ENCODE measurements around the gene INMT.

INMT gene

DNA sequence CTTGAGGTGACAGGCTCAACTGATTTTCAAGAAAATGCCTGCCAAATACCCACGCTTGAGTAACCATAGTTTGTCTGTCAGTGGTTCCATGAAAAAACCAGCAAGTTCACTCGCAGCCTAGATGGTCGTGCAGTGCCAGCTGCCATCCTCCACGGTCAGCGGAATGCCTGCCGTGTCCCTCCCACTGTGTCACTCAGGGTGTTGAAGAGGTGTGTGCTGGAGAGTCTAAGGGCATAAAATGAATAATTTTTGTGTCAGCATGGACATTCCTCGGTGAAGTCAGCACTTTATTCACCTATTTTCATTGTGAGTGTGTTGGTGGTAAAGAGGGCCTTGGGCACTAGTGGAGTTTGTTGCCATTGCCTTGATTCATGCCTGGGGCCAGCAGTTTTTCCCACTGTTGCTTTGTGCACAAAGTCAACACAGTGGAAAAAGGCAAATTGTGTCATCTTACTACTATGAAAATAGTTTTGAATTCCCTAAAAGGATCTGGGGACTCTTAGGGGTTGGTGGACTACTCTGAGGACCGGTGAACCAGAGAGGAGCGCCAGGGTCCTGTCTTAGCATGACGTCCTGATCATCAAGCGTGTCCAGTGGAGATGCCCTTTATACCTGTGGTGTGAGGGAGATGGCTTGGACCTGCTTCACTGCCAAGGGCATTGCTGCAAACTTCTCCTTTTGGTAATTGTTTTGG is 36.9 kb downstream of the INMT start:
- no peak for DNase-seq (ENCODE audit: low spot score)

DNA sequence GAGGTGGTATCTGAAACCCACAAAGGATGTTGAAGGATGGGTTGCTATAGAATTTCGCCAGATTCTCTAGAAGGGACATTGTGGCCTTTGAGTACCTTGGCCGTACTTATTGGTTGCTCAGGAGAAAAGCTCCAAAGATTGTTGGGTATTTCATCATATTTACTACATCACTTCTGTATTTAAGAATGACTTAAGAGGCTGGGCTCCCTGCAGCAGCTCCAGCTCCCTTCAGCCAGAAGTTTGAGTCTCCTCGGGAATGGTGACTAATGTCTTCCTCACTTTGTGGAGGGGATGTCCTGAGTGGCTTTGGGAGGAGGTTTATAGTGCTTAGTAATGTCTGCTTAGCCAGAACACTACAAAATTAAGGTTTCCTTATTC is 37.4 kb downstream of the INMT start:
- DNase-seq (ENCODE audit: low spot score): no peak

DNA sequence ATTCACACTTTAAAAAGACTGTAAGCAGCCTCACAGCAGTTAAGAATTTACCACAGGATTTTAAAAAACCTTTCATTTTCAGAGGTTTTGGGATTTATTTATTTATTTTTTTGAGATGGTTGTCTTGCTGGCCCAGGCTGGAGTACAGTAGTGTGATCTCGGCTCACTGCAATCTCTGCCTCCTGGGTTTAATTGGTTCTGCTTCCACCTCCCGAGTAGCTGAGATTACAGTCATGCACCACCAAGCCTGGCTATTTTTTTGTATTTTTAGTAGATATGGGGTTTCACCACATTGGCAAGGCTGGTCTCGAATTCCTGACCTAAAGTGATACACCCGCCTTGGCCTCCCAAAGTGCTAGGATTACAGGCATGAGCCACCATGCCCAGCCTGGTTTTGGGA is 38.4 kb downstream of the INMT start:
- DNase-seq (ENCODE audit: low spot score): no peak

DNA sequence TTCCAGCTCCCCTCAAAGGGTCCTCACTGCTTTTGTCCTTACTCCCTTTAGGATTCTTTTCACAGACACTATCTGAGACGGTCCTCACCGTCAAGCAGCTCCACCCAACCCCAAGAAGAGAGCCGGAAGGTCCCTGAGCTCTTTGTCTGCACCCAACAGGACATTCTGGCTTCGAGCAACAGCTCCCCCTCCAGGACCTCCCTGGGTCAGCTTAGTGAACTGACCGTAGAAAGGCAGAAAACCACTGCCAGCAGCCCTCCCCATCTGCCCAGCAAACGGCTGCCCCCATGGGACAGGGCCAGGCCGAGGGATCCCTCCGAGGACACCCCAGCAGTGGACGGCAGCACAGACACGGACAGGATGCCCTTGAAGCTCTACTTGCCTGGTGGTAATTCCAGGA is 39.2 kb downstream of the INMT start:
- no peak for DNase-seq (ENCODE audit: low spot score)

DNA sequence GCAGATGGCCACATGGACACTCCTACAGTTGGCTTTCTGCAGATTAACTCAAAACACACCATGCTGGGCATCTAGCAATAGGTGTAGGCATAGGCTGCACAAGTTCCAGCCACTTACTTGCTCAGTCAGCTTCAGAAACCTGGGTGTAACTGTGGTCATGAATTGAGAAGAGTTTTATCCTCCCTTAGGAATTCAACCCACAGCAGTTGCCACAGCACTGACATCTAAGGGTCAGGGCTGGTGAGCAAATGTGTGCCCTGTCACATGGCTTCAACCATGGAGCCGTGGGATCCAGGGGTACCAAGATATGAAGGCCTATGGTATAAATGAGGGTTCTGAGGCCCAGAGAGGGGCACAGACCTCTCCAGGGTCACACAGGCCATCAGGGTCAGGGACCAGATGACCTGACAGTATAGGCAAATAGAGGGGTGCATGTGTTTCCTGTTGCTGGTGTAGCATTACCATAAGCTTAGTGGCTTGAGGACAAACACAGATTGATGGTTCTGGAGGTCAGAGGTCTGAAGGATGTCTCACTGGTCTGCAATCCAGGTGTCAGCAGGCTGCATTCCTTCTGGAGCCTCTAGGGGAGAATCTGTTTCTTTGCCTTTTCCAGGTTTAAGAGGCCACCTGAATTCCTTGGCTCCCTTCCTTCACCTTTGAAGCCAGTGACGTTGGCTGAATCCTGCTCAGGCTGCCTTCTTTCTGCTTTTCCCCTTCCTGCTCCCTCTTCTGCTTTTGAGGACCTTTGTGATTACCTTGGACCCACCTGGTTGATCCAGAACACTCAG is 43.4 kb downstream of the INMT start:
- DNase-seq (ENCODE audit: low spot score): no peak

DNA sequence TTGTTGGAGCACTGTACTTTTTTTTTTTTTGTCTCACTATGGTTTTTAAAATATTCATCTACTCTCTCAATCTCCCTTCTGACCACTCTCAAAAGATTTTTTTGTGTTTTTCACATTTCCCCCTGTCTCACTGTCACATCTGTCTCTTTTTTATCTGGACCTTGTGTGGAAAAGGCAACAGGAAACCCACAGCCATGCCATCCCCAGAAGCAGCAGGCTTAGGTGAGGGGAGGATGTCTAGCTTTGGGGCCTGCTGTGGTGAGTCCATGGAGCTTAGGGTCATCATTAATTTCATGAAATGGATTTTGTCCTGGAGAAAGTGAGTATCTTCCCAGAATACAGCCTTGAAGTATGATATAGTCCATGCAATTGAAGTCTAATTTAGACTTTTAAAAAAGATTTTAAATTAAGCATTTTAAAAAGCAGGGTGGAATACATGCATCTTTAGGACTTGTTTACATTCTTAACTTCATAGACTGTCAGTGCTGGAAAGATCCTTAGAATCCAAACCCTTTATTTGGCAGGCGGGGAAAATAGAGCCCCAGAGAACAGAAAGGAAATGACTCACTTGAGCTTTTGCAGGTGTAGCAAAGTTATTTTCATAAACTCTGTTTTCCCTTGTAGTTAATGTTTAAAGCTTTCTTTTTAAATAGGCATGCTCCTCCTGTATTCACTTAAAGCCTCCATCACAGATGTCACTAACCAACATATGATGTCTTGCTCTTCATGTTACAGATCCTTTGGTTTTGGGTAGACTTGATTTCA is 44.4 kb downstream of the INMT start:
- DNase-seq (ENCODE audit: low spot score): no peak

DNA sequence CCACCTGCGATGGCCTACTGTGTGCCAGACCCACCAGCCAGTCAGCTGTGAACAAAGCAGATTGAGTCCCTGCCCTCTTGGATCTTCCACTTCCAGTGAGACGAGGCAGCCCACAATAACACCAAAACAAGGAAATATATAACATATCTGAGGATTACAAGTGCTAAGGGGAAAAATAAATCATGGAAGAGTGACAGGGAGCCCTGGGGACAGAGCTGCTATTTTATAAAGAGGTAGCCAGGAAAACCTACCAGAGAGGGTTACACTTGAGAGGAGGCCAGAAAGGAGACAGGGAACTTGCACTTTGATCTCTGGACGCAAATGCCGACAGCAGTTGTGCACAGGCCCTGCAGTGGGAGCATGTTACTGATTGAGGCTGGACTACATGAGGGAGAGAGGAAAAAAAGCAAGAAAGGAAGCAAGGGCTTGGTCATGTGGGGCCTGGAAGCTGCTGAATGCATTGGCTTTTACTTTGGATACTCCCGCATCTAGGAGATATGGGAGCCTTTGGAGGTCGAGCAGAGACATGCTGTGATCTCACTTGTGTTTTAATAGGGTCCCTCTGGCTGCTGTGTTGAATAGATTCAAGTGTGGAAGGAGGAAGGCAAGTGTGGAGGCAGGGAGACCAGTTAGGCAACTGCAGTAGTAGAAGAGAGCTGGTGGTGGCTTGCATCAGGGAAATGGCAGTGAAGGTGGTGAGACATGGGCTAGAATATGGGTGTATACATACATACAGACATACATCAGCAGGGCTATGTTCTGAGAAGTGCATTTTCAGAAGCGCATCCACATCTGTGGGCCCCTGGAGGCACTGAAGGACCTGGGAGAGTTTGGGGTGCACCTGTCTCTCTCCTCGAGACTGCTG is 45.5 kb downstream of the INMT start:
- DNase-seq (ENCODE audit: low spot score): no peak

DNA sequence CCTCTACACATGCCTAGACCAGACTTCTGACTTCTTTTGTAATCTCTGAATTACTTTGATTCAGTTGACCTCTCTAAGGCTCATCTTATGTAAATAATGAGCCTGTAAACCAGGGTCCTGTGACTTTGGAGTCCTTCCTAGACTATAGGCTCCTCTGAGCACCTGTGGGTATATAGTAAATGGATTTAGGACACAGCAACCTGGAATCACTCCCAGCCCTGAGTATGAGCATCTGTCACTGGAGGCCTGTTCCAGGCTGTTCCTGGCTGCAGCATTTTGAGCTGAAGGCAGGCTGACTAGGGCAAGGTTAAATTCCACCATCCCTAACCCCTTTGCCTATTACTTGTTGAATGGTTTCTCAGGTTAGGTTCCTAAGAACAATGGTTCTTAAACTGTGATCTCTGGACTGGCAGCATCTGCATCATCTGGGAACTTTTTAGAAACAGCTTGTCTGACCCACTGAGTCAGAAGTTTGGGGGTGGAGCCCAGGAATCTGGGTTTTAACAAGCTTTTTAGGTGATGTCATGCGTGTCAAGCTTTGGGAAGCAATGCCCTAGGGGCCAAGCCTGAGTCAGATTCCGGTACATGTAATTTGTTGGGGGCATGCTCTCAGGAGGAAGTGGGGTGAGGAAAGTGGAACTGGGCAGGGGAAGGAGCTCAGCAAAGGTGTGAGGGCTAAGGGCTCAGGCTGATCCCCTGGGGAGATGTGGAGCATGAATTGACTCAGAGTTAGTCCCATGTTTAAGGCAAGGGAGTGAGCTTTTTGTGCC is 47.5 kb downstream of the INMT start:
- DNase-seq (ENCODE audit: low spot score): no peak

DNA sequence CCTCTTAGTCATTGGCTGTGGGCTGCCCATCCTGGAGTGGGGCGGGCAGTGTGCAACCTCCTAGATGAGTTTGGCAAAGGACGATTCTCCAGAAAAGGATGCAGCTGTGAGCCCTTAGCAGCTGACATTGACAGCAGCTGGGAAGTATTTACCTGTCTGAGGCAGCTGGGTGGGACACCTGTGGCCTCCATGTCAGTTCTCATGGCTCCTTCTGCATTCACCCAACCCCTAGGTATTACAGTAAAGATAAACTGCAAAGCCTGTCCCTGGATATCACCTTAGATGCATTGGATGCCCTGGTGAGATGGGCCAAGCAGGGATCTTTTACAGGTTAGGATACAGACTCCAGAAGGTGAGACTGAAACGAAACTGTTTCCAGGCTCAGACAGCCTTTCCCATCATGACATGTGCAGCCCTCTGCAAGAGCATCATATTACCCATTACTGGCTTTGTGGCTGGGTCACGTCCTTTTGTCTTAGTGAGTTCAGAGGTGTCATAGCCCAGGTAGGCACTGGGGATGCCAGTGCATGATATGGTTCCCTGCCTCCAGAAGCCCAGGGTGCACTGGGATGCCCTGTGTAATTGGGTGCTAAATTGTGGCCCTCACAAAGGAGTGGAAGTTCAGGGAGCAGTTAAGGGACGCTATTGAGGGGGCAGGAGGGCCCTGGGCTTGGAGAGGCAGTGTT is 48.2 kb downstream of the INMT start:
- DNase-seq (ENCODE audit: low spot score): no peak

DNA sequence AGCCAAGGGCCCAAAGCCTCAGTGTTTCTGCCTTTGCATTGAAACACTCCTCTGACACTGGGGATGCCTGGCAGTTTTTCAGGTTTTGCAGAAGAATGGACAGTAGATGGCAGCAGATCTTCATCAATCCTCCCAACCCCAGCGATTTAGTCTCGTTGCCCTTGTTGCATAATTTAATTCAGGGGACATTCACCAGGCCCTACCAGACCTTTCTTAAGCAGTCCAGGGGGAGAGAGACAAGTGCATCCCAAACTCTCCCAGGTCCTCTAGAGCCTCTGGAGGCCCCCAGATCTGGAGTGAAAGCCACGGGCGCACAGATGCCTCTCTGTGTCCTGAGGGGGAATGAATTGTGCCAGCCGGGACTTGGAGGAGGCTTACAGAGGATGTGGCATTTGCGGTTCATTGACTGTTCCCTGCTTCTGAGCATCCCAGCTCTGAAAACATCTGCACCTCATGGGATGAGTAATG is 48.9 kb downstream of the INMT start:
- peak; percentile 77 for DNase-seq (ENCODE audit: low spot score)

DNA sequence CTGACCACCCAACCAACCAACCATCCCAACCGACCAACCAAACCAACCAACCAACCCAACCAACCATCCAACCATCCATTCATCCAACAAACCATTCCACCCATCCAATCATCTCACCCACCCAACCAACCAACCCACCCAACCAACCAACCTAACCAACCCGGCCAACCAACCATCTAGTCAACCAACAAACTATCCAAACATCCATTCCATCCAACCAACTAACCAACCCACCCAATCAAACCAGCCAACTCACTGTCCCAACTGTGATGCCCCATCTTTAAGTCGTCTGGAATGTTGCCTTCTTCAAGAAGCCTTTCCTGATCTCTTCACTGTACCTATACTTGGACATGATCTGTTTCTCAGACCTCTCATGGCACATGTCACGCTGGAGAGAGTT is 50.9 kb downstream of the INMT start:
- DNase-seq (ENCODE audit: low spot score): no peak

DNA sequence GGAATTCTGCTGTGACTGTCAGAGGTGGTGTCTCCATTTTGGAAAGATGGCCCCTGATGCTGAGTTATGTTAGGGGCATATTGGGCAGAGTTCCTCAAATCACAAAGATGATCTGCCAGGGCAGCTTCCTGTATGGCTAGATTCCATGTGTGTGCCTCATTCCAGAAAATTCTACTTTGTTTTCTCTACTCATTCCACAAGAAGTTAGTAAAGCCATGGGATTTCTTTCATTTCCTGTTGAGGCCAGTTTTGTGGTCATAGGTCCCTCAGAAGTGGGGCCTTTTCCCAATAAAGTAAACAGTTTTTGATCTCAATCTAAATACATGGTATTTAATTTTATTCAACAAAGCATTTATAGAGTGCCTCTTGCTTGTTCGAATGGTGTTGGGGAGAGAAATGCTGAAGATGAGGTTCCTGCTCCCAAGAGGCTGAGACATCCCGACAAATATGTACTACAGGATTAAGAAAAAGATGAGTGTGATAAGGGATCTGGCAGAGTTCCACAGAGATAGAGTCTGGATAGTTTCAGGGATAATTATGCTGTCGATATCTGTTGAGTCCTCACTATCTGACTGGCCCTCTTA is 52.2 kb downstream of the INMT start:
- no peak for DNase-seq (ENCODE audit: low spot score)

DNA sequence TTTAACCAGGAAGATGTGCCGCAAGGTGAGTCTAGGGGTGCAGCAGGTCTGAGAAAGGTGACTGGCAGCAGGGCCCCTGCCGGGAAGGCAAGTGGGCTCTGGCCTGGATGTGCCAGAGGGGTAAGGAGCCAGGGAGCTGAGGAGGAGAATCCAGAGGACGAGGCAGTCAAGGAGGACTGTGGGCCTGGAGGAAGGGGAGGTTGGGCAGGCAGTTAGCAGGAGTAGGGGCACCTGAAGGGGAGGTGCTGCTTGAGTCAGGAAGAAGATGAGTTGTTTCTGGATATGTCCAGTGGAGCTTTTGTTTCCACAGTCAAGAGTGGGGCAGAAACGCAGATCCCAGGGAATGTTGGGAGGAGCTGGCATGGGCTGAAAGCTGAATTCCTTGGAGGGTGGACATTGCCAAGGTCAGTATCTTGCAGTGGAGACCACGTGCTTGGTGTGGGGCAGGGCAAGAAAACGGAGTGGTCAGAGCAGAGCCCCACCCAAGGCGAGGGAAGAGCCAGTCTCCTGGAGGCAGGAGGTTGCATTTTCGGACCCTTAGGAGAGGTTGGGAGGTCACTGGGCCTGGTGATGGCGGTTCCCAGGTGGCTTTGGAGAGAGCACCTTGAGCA is 53.3 kb downstream of the INMT start:
- no peak for DNase-seq (ENCODE audit: low spot score)

DNA sequence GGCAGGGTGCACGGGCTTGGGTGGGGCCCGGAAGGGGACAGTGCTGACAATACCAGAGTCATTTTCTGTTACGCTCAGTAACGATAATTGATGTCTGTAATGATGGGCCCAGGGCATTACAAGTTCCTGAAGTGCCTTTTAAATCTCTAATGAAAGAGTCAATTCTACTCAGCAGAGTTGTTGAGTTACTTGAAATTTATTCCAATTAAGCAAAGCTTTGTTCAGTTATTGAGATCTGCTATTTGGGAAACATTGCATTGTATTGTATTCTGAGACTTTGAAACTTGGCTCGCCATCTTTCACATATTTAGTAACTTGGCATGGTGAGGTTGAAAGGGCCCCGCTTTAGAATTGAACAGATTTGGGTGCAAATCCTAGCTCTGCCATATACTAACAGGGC is 54.0 kb downstream of the INMT start:
- peak; percentile 37 for DNase-seq (ENCODE audit: low spot score)
